Mesenchymal stem cell (in vitro differentiated cells and primary cell): Measurements from ENCODE around the gene ADAT2.

Experiments used
- DNase-seq: peaks from one replicate; pipeline ENCODE4 v3.0.0-alpha.2; 2013
- H2AFZ ChIP-seq: one replicate; pipeline ENCODE4 v1.6.1; 2013; ENCODE audit warnings: low read depth, mild to moderate bottlenecking, control low read depth, inconsistent platforms, low read length, moderate library complexity
- H2AK5ac ChIP-seq: 2 replicates; pipeline ENCODE4 v1.6.1; 2013; ENCODE audit warnings: low read length, moderate library complexity, mild to moderate bottlenecking, inconsistent platforms; ENCODE audit not compliant: severe bottlenecking
- H2BK120ac ChIP-seq: one replicate; pipeline ENCODE4 v1.6.1; 2013; ENCODE audit warnings: low read depth, mild to moderate bottlenecking, inconsistent platforms, low read length, moderate library complexity
- H2BK12ac ChIP-seq, 2 experiments: one replicate each; pipeline ENCODE4 v1.6.1; 2013; ENCODE audit warnings: inconsistent platforms in 2 of 2, low read length in 2 of 2, mild to moderate bottlenecking in 2 of 2, moderate library complexity in 2 of 2, control low read depth in 1 of 2
- H2BK15ac ChIP-seq: one replicate; pipeline ENCODE4 v1.6.1; 2013; ENCODE audit warnings: mild to moderate bottlenecking, low read depth, inconsistent platforms; ENCODE audit not compliant: poor library complexity, severe bottlenecking
- H2BK5ac ChIP-seq: 2 replicates; pipeline ENCODE4 v1.6.1; 2013; ENCODE audit warnings: low read depth, mild to moderate bottlenecking, low read length, control low read depth, inconsistent platforms; ENCODE audit not compliant: poor library complexity, severe bottlenecking
- H3K14ac ChIP-seq, 2 experiments: one replicate each; pipeline ENCODE4 v1.6.1; 2013; ENCODE audit warnings: inconsistent platforms in 2 of 2, low read length in 2 of 2, control low read depth in 1 of 2, mild to moderate bottlenecking in 1 of 2, moderate library complexity in 1 of 2
- H3K18ac ChIP-seq, 2 experiments: one replicate each; pipeline ENCODE4 v1.6.1; 2013; ENCODE audit warnings: inconsistent platforms in 2 of 2, low read length in 2 of 2, control low read depth in 1 of 2, low read depth in 1 of 2, mild to moderate bottlenecking in 1 of 2
- H3K23ac ChIP-seq, 2 experiments: one replicate each; pipeline ENCODE4 v1.6.1; 2013; ENCODE audit warnings: inconsistent platforms in 2 of 2, low read length in 2 of 2, mild to moderate bottlenecking in 2 of 2, moderate library complexity in 2 of 2, control low read depth in 1 of 2
- H3K27ac ChIP-seq: 2 replicates; pipeline ENCODE4 v1.5.1; 2013; ENCODE audit warnings: mild to moderate bottlenecking, moderate library complexity, low read length, control low read depth, inconsistent platforms; ENCODE audit not compliant: poor library complexity, severe bottlenecking
- H3K27me3 ChIP-seq, 2 experiments: 2 replicates each; pipeline versions ENCODE4 v1.6.1 to v1.7.0; 2013; ENCODE audit warnings: low read length in 2 of 2, mild to moderate bottlenecking in 2 of 2, moderate library complexity in 2 of 2, control low read depth in 1 of 2, inconsistent platforms in 1 of 2; ENCODE audit not compliant: control insufficient read depth in 1 of 2, insufficient read depth in 1 of 2
- H3K36me3 ChIP-seq, 2 experiments: 2 replicates each; pipeline versions ENCODE4 v1.6.1 to v1.7.0; 2013; ENCODE audit warnings: low read length in 2 of 2, control low read depth in 1 of 2, inconsistent platforms in 1 of 2, low read depth in 1 of 2, mild to moderate bottlenecking in 1 of 2; ENCODE audit not compliant: insufficient read depth in 2 of 2, control insufficient read depth in 1 of 2
- H3K4ac ChIP-seq, 2 experiments: one replicate each; pipeline ENCODE4 v1.6.1; 2013; ENCODE audit warnings: inconsistent platforms in 2 of 2, low read length in 2 of 2, mild to moderate bottlenecking in 2 of 2, moderate library complexity in 2 of 2, control low read depth in 1 of 2, low read depth in 1 of 2
- H3K4me1 ChIP-seq: 2 replicates; pipeline ENCODE4 v1.6.1; 2013; ENCODE audit warnings: low read depth, low read length, control low read depth; ENCODE audit not compliant: control insufficient read depth, insufficient read depth
- H3K4me2 ChIP-seq: 2 replicates; pipeline ENCODE4 v1.6.1; 2013; ENCODE audit warnings: low read length, mild to moderate bottlenecking, inconsistent platforms; ENCODE audit not compliant: poor library complexity, severe bottlenecking
- H3K4me3 ChIP-seq, 2 experiments: 2 replicates each; pipeline versions ENCODE4 v1.5.1 to v1.7.0; 2013; ENCODE audit warnings: low read length in 2 of 2, mild to moderate bottlenecking in 2 of 2, control low read depth in 1 of 2, low read depth in 1 of 2; ENCODE audit not compliant: insufficient read depth in 1 of 2
- H3K79me1 ChIP-seq: replicated peaks from 2 replicates; pipeline ENCODE4 v1.6.1; 2013; ENCODE audit warnings: mild to moderate bottlenecking, control low read depth, low read length, inconsistent platforms; ENCODE audit not compliant: poor library complexity, severe bottlenecking
- H3K9ac ChIP-seq: 2 replicates; pipeline ENCODE4 v1.7.0; 2013; ENCODE audit warnings: mild to moderate bottlenecking, low read length, moderate library complexity
- H3K9me3 ChIP-seq: 2 replicates; pipeline ENCODE4 v1.7.0; 2013; ENCODE audit warnings: mild to moderate bottlenecking, low read length; ENCODE audit not compliant: control insufficient read depth
- H4K8ac ChIP-seq: one replicate; pipeline ENCODE4 v1.6.1; 2013; ENCODE audit warnings: inconsistent platforms, mild to moderate bottlenecking, low read length, moderate library complexity
- H4K91ac ChIP-seq: one replicate; pipeline ENCODE4 v1.6.1; 2013; ENCODE audit warnings: mild to moderate bottlenecking, low read length, inconsistent platforms
- WGBS: methylation state at CpG from one replicate; pipeline ENCODE4 v1.1.7; 2013; ENCODE audit warnings: mixed read lengths; 5-methylcytosine and 5-hydroxymethylcytosine counted together

Gene ADAT2

DNA sequence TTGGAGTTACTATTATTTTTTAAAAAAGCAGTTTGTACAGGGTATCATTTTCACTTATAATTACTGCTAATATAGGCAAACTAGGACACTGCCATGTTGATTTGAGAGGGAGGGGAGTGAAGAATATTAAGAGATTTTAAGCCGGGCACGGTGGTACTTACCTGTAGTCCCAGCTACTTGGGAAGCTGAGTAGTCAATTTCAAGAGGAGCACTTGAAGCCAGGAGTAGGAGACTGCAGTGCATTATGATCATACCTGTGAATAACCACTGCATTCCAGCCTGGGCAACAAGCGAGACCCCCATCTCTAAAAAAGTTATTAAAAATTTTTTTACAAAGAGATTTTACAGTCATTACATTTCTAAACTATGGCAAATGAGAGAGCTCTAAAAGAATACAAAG is 35.7 kb downstream of the ADAT2 start:
- H2BK12ac ChIP-seq: no peak overlapping the region
- no peak overlapping the region for H3K27ac ChIP-seq
- DNase-seq: no peak
- no peak overlapping the region for H2AK5ac ChIP-seq
- no peak overlapping the region for H3K14ac ChIP-seq
- no peaks in the 10 kb centered on the region for H3K79me1 ChIP-seq
- H3K27me3 ChIP-seq: no peaks in the 10 kb centered on the region
- H2BK5ac ChIP-seq: no peak overlapping the region
- H3K4me2 ChIP-seq: no peak overlapping the region
- H4K8ac ChIP-seq: no peak overlapping the region
- no peaks in the 10 kb centered on the region for H3K4me1 ChIP-seq
- H3K18ac ChIP-seq: no peak overlapping the region
- no peak overlapping the region for H2BK120ac ChIP-seq
- H3K23ac ChIP-seq: no peak overlapping the region
- H2AFZ ChIP-seq: no peak overlapping the region
- H3K9me3 ChIP-seq: no peaks in the 10 kb centered on the region
- 73% methylated on average over 2 of the region's 3 CpGs for WGBS
- H4K91ac ChIP-seq: no peak overlapping the region
- H3K9ac ChIP-seq: no peak overlapping the region
- H3K36me3 ChIP-seq: no peaks in the 10 kb centered on the region
- H3K4me3 ChIP-seq: no peak overlapping the region
- no peak overlapping the region for H2BK15ac ChIP-seq
- H3K4ac ChIP-seq: no peak overlapping the region

DNA sequence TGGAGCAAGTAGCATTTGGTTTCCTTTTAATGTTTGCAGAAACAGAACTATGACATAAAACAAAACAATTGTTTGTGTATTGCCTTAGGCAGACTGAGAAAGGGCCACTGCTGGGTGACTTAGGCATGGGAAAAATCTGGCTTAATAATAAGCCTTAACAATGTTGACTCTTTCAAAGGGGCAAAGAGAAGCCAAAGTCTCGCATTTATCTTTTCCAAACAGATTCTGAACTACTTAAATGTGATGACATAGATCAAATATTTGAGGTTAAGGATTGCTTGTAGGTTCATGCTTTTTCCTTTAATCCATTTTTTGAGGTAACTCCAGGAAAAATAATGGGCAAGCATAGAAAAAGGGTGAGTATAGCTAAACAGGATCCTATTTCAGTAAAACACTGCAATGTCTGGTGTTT is 39.6 kb downstream of the ADAT2 start:
- WGBS: 86% methylated on average over 1 of the region's 1 CpG
- Histone ChIP-seq H3K4ac (no peak overlapping the region), H2BK12ac (no peak overlapping the region), H3K9me3 (no peaks in the 10 kb centered on the region), H3K79me1 (no peaks in the 10 kb centered on the region), H2AK5ac (no peak overlapping the region), H3K14ac (no peak overlapping the region), H2BK5ac (no peak overlapping the region), H3K36me3 (no peaks in the 10 kb centered on the region), H2AFZ (no peak overlapping the region), H3K4me1 (peaks cover 5% of the 10 kb centered on the region), H3K27ac (no peak overlapping the region), H3K9ac (no peak overlapping the region), H2BK120ac (no peak overlapping the region), H2BK15ac (no peak overlapping the region), H4K91ac (no peak overlapping the region), H3K4me3 (no peak overlapping the region), H3K4me2 (no peak overlapping the region), H3K27me3 (no peaks in the 10 kb centered on the region), H4K8ac (no peak overlapping the region), H3K23ac (no peak overlapping the region), H3K18ac (no peak overlapping the region)
- no peak for DNase-seq

DNA sequence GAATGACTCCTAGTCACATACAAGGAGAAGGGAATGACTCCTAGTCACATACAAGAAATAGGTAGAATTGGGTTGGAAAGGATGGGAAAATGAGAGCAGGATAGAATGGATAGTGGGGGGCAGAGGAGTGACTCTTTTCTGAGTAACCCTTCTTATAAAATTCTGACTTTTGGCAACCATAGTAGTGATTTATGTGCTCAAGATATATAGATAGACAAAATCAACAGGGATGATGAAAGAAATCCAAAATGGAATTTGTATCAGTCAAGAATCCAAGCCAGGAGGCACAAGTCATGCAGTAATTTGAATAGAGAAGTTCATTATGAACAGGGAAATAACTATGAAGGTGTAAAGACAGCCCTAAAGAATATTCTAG is 41.7 kb downstream of the ADAT2 start:
- Histone ChIP-seq H2BK120ac (no peak overlapping the region), H2BK15ac (no peak overlapping the region), H3K79me1 (no peaks in the 10 kb centered on the region), H3K27me3 (no peaks in the 10 kb centered on the region), H3K9me3 (no peaks in the 10 kb centered on the region), H2AFZ (no peak overlapping the region), H3K27ac (no peak overlapping the region), H4K91ac (no peak overlapping the region), H3K23ac (no peak overlapping the region), H3K4me1 (peaks cover 5% of the 10 kb centered on the region), H3K14ac (no peak overlapping the region), H2BK12ac (no peak overlapping the region), H3K4me2 (no peak overlapping the region), H3K36me3 (no peaks in the 10 kb centered on the region), H3K9ac (no peak overlapping the region), H4K8ac (no peak overlapping the region), H3K4ac (no peak overlapping the region), H2AK5ac (no peak overlapping the region), H3K4me3 (no peak overlapping the region), H2BK5ac (no peak overlapping the region), H3K18ac (no peak overlapping the region)
- DNase-seq: no peak

DNA sequence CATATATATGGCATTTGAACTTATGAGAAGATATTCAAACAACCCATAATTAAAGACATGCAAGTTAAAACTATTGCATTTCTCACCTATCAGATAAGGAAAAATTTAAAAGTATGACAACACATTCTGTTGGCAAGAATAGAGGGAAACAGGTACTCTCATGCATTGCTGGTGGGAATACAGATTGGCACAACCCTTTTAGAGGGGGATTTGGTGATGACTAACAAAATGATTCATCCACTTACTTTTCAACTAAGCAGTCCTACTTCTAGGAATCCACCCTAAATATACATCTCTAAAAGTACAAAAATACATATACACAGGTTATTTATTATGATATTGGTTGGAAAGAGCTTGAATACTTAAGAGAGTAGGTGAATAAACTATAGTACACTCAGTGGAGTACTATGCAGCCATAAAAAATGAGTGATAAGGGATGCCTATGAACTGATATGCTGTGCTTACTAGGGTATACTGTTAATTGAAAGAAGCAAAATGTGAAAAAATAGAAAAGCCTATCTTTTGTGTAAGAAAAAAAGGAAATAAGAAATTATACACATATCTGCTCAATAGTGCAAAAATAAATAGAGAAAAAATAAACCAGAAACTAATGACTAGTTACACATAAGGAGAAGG is 42.2 kb downstream of the ADAT2 start:
- Histone ChIP-seq H3K14ac (no peak overlapping the region), H3K9ac (no peak overlapping the region)

More for the DNA sequence above, 42.2 kb downstream of the ADAT2 start:
- Histone ChIP-seq H3K27me3 (no peaks in the 10 kb centered on the region), H3K4me3 (no peak overlapping the region), H3K9me3 (no peaks in the 10 kb centered on the region), H3K4me2 (no peak overlapping the region), H2AFZ (no peak overlapping the region), H3K23ac (no peak overlapping the region), H2BK15ac (no peak overlapping the region), H3K18ac (no peak overlapping the region), H4K91ac (no peak overlapping the region), H3K27ac (no peak overlapping the region), H3K4me1 (peaks cover 5% of the 10 kb centered on the region), H2AK5ac (no peak overlapping the region), H4K8ac (no peak overlapping the region), H2BK120ac (no peak overlapping the region), H3K36me3 (no peaks in the 10 kb centered on the region), H3K4ac (no peak overlapping the region), H3K79me1 (no peaks in the 10 kb centered on the region), H2BK5ac (no peak overlapping the region), H2BK12ac (no peak overlapping the region)
- no peak for DNase-seq
